HuH-7.5 (cell line): ENCODE results near the gene EXOC3.

Experiments used
- DNase-seq: peaks from one replicate; pipeline ENCODE4 v3.0.0; 2011; ENCODE audit warnings: low spot score

The EXOC3 gene

DNA sequence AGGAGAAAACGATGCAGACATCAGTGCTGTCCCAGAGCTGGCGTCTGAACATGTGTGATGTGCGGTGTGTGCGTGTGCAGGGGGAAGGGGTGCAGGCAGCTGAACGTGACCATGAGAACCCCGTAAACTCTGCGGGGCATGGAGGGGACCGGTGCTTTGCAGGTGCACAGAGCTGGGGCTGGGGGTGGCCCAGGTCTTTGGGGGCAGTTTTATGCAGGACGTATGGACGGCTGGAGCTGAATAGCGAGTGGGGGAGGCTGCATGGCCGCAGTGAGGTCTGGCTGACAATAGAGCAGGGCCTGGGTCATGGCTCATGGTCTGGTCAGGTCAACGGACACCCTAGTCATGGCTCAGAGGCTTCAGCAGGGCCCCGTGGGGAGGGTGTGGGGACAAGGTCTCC lies 3.3 kb upstream of the EXOC3 start:
- no peak for DNase-seq

DNA sequence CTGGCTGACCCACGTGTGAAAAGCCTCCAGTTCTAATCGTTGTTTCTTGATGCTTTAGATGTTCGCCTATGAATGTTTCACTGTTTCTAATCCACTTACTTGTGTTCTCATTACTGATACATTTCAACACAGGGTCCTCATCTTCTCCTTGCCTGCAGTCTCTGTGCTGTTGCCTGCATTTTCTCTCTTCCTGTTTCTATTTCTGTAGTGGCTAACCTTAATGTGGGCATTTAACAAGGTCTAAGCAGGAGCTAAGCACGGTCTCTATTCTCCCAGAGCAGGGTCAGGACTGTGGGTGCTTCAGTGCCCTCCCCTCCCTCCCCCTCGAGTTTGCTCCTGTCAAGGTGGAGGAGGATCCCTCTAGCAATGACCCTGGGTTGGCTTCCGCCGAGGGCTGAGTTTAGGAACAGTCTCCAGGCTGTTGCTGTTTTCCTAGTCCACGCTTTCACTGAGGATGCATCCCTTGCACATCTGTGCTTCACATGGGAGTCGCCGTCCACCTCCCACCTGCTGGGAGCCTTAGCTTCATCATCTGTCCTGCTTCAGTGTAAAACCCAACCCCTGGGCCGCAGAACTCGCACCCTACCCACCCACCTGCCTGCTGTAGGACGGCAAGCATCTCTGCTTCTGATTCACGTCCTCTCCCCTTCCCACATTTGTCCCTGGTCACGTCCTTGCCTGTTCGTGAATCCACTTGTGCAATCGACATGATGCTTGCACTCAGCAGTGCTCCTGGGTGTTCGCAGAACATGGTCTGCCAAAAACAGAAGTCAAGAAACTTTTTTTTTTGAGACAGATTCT lies 2.4 kb upstream of the EXOC3 start:
- DNase-seq = no peak

GRCh38 chr5:441996-442334 lies 1.0 kb upstream of the EXOC3 start:
- no peak for DNase-seq

GRCh38 chr5:443239-444151 lies 519 bp downstream of the EXOC3 start:
- DNase-seq = peak; percentile 55

- no peak for DNase-seq
These were observed 1.2 kb downstream of the EXOC3 start for GRCh38 chr5:444226-444625.

DNA sequence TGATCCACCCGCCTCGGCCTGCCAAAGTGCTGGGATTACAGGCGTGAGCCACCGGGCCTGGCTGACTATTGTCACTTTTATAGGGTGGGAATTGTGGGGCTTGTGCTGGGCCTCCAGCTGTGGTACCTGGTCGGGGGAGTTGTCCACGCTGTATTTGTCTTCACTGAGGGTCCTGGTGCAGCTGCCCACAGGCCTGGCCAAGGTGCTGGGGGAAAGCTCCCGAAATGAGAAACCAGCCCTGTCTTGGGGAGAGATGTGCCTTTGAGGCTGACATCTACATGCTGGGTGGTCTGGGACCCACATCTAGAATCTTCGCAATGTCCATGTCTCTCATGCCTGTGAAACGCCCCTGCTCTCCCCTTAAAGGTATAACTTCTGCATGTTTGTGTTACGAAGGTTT lies 2.6 kb downstream of the EXOC3 start:
- no peak for DNase-seq

DNA sequence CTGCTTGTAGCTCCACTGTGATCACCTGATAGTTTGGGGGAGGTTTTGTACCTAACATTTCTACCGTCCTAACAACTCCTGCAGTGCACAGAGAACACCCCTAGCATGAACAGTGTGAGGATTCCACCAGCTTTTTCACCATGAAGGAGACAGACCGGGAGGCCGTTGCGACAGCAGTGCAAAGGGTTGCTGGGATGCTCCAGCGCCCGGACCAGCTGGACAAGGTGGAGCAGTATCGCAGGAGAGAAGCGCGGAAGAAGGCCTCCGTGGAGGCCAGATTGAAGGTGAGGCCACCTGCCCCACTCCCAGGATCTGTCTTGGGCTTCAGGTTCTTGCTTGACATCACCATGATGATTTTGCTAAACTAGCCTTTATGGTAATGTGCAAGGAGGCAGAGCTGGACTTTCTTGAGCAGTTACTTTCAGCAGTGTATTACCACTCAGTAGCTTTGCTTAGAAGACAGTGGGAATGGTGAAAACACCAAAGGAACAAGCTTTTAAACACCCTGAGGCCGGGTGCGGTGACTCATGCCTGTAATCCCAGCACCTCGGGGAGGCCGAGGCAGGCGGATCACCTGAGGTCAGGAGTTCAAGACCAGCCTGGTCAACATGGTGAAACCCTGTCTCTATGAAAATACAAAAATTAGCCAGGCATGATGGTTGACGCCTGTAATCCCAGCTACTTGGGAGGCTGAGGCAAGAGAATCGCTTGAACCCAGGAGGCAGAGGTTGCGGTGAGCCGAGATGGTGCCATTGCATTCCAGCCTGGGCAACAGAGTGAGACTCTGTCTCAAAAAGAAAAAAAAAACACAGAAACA lies 3.3 kb downstream of the EXOC3 start:
- DNase-seq = no peak

- peak; percentile 50 for DNase-seq
These were observed 3.9 kb downstream of the EXOC3 start for GRCh38 chr5:446883-447263.

DNA sequence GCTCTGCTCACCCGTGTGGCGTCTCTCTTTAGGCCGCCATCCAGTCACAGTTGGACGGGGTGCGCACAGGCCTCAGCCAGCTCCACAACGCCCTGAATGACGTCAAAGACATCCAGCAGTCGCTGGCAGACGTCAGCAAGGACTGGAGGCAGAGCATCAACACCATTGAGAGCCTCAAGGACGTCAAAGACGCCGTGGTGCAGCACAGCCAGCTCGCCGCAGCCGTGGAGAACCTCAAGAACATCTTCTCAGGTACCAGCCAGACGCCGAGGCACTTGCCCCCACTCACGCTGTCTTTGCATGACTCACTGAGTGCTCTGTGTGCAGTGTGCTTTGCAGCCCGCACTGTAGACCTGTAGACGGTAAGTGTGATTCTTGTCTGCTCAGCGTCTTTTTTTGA lies 4.5 kb downstream of the EXOC3 start:
- no peak for DNase-seq

GRCh38 chr5:448061-448765 lies 5.2 kb downstream of the EXOC3 start:
- no peak for DNase-seq

- no peak for DNase-seq
These were observed 5.8 kb downstream of the EXOC3 start for GRCh38 chr5:448766-449090.

GRCh38 chr5:449151-449550 lies 6.2 kb downstream of the EXOC3 start:
- no peak for DNase-seq

- no peak for DNase-seq
These were observed 8.8 kb downstream of the EXOC3 start for GRCh38 chr5:451587-452458.

DNA sequence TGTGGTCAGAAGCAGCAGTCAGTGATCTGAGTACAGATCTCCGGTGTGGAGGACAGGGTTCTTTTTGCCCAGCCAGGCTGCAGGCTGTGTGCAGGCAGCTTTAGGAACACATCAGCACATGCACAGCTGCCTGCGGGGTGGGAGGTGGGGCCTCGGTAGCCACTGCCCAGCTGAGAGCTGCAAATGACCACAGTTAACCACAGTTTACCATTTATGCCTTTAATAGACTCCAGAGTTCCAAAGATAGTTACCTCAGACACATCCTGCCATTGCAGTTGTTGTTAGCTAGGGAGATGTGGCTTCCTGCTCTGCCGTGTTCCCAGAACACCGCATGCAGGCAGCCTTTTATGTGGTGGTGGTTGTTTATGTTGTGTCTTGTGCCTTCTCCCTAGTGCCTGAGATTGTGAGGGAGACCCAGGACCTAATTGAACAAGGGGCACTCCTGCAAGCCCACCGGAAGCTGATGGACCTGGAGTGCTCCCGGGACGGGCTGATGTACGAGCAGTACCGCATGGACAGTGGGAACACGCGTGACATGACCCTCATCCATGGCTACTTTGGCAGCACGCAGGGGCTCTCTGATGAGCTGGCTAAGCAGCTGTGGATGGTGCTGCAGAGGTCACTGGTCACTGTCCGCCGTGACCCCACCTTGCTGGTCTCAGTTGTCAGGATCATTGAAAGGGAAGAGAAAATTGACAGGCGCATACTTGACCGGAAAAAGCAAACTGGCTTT lies 10.2 kb downstream of the EXOC3 start:
- no peak for DNase-seq

GRCh38 chr5:453725-454481 lies 10.9 kb downstream of the EXOC3 start:
- DNase-seq = no peak

- no peak for DNase-seq
These were observed 12.0 kb downstream of the EXOC3 start for GRCh38 chr5:454936-455335.

GRCh38 chr5:455806-456205 lies 12.8 kb downstream of the EXOC3 start:
- DNase-seq = no peak

DNA sequence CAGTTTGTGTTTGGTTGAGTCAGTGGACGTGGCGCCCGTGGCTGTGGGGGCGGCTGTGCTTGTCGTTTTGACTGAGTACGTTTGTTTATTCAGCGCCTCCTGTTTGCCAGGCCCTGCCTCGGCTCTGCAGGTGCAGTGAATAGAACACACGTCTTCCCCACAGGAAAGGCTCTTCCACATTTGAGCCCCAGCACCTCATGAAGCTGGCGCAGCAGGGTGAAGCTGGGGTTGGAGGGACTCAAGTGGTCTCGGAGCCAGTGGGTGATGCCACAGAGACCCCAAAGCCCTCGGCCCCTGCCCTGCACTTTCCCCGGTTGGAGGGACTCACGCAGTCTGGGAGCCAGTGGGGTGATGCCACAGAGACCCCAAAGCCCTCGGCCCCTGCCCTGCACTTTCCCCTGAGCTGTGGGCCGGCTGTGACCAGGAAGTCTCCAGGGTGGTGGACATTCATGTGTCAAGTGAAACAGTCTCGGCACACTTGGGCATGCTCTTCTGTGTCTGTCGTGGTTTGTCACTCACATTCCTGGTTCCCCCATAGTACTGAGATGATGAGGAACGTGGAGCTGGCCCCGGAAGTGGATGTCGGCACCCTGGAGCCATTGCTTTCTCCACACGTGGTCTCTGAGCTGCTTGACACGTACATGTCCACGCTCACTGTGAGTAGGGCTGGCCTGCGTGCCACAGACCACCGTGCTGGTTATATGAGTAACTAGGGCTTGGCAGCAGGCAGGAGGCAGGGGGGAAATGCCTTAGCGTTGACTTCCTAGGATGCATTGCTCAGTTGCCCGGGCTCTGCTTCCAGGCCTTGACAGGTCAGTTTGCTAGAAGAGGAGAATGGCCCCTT lies 13.6 kb downstream of the EXOC3 start:
- no peak for DNase-seq
